ENCODE data around the gene MFSD11. TPM values are rescaled to one million over a fixed set of nuclear protein-coding genes. Genes with fewer than 3 reads are reported as not detected.
"Not testable (repeated sequence)": the region's sequence is repeated elsewhere in the genome, so short reads cannot be mapped to it uniquely, and the experiment has no call there.

MFSD11 gene
- total RNA-seq, 2 experiments from 2014 or later: 55.1 to 63.1 TPM

DNA sequence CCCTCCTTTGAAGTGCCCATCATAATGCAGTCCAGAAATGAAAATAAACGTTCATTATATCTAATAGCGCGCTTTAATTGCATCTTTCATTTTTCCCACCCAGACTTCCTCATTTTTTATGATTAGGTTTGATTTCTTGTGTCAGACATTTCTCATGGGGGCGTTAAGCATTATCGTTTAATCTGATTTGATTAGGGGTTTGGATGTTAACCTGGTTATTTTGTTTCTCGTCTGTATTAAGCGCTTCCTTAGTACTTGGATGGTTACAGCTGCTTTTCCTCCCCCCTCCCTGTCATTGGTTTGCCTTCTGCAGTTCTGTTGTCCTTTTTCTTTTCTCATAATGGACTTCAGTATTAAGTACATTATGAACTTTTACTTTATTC is 540 bp downstream of the MFSD11 start:
- H3K9me3 ChIP-seq (ENCODE audit: low read length): no peaks in the 10 kb centered on the region
- TF ChIP-seq, protein P1, sequence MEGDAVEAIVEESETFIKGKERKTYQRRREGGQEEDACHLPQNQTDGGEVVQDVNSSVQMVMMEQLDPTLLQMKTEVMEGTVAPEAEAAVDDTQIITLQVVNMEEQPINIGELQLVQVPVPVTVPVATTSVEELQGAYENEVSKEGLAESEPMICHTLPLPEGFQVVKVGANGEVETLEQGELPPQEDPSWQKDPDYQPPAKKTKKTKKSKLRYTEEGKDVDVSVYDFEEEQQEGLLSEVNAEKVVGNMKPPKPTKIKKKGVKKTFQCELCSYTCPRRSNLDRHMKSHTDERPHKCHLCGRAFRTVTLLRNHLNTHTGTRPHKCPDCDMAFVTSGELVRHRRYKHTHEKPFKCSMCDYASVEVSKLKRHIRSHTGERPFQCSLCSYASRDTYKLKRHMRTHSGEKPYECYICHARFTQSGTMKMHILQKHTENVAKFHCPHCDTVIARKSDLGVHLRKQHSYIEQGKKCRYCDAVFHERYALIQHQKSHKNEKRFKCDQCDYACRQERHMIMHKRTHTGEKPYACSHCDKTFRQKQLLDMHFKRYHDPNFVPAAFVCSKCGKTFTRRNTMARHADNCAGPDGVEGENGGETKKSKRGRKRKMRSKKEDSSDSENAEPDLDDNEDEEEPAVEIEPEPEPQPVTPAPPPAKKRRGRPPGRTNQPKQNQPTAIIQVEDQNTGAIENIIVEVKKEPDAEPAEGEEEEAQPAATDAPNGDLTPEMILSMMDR (conservative IDR thresholded peaks at IDR 0.05; ENCODE audit: low read length): no peak; the same call in 1 of the 2 replicates
- TF ChIP-seq EZH2phosphoT487 (IDR thresholded peaks at IDR 0.05; ENCODE audit: borderline replicate concordance, low read depth, low read length): no peak
- ChIA-PET POLR2A (interaction anchor here (0.6 to 2.6 kb wide), 8 partner anchors 10 to 101 kb away, joined by 3 to 12 read pairs (median 4); no protein-coding TSS in a partner anchor), CTCF (ENCODE audit: unreplicated experiment) (interaction anchor here (1.1 kb wide), 1 partner anchor 11 kb away, joined by 3 read pairs; the partner anchor contains the start of gene METTL23)
- DNase-seq (ENCODE audit: low spot score): peak; percentile 28
- TSS peak; percentile 52 for BruUV-seq (replicated peaks)
- H3K79me2 ChIP-seq (ENCODE audit: insufficient read depth, low read depth, low read length): peaks cover 68% of the 10 kb centered on the region
- peaks cover 40% of the 10 kb centered on the region for H3K4me1 ChIP-seq (ENCODE audit: insufficient read depth, low read length, poor library complexity, severe bottlenecking)
- peak overlapping the region; percentile 44; the same call in 1 of the 2 replicates for H2AFZ ChIP-seq (ENCODE audit: low read length)
- H3K36me3 ChIP-seq (ENCODE audit: insufficient read depth, low read length): peaks cover 69% of the 10 kb centered on the region
- H3K4me3 ChIP-seq (ENCODE audit: low read depth, low read length, poor library complexity, severe bottlenecking): peak overlapping the region; percentile 77
- peak overlapping the region; percentile 92 for H3K27ac ChIP-seq (ENCODE audit: low read depth, low read length, poor library complexity, severe bottlenecking)
- intact Hi-C loops (cut with micrococcal nuclease; ENCODE audit: unreplicated experiment): loop anchor here (5.0 to 10.0 kb wide), 4 partner anchors 349 to 1074 kb away; partner anchors contain the start of genes RECQL5, SAP30BP and SEC14L1
- peaks cover 27% of the 10 kb centered on the region for H4K20me1 ChIP-seq (ENCODE audit: insufficient read depth, low read length)
- peak overlapping the region; percentile 89 for H3K4me2 ChIP-seq (ENCODE audit: low read length)
- H3K9me2 ChIP-seq (ENCODE audit: insufficient read depth, low read length): no peaks in the 10 kb centered on the region

DNA sequence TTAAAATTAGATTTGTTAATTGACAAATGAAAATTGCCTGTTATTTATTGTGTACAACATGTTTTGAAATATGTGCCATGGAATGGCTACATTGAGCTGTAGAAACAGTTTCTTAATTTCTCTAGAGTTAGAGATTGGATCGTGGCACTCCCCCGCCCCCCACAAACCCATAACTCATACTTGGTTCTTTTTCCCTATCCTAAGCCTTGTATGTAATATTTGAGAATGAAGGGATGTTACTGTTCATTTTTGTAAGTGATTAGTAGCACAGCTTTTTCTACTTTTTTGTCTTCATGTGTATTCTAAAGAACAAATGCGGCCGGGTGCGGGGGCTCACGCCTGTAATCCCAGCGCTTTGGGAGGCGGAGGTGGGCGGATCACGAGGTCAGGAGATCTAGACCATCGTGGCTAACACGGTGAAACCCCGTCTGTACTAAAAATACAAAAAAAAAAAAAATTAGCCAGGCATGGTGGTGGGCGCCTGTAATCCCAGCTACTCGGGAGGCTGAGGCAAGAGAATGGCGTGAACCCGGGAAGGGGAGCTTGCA is 1.7 kb downstream of the MFSD11 start:
- BruUV-seq (replicated peaks); H3K9me2 ChIP-seq (ENCODE audit: insufficient read depth, low read length); DNase-seq (ENCODE audit: low spot score); H3K27ac ChIP-seq (ENCODE audit: low read depth, low read length, poor library complexity, severe bottlenecking); H3K9me3 ChIP-seq (ENCODE audit: low read length); H2AFZ ChIP-seq (ENCODE audit: low read length): not testable (repeated sequence)
- Histone ChIP-seq H3K36me3 (ENCODE audit: insufficient read depth, low read length) (peaks cover 69% of the 10 kb centered on the region), H3K4me1 (ENCODE audit: insufficient read depth, low read length, poor library complexity, severe bottlenecking) (peaks cover 29% of the 10 kb centered on the region), H4K20me1 (ENCODE audit: insufficient read depth, low read length) (peaks cover 15% of the 10 kb centered on the region), H3K79me2 (ENCODE audit: insufficient read depth, low read depth, low read length) (peaks cover 56% of the 10 kb centered on the region), H3K4me2 (ENCODE audit: low read length) (peak overlapping the region; percentile 89), H3K4me3 (ENCODE audit: low read depth, low read length, poor library complexity, severe bottlenecking) (peak overlapping the region; percentile 77)
- intact Hi-C loops (cut with micrococcal nuclease; ENCODE audit: unreplicated experiment): loop anchor here (5.0 to 10.0 kb wide), 4 partner anchors 348 to 1075 kb away; partner anchors contain the start of genes RECQL5, SAP30BP and SEC14L1
- CTCF ChIA-PET (ENCODE audit: unreplicated experiment): interaction anchor here (0.6 kb wide), 1 partner anchor 586 kb away, joined by 4 read pairs; no protein-coding TSS in a partner anchor
- POLR2A ChIA-PET: interaction anchor here (0.5 to 2.0 kb wide), 6 partner anchors 9 to 80 kb away, joined by 3 to 9 read pairs (median 4); no protein-coding TSS in a partner anchor

DNA sequence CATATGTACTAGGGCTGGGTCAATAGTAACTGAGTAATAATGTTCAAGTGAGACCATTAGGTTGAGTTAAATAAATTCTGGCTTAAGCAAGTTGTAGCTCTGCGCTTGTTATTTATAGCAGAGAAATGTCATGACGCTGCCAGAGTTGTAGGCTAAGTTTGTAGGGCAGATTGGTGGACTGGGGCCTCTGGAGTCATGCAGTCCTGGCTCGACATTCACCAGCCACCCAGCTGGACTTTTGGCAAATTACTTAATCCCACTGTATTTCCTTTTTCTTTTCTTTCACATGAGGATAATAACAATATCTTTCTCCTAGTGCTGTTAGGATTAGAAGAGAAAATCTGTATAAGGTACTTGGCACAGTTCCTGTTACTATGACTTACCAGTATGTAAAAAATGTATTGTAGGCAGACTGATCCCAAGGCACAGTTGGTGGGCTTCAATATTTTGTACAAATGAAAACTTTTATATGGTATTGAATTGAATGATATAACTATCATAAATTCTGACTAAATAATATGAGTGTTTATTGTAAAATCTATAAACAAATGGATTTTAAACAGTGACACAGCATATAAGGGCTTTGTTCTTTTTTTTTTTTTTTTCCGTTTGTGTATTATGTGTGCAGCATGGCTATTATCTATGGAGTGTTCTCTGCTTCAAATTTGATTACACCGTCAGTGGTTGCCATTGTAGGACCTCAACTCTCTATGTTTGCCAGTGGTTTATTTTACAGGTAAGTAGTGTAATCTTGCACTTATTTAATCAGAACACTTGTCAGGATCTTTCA is 2.6 kb downstream of the MFSD11 start:
- H3K4me1 ChIP-seq (ENCODE audit: insufficient read depth, low read length, poor library complexity, severe bottlenecking): peaks cover 25% of the 10 kb centered on the region
- BruUV-seq (replicated peaks): no TSS peak
- ChIA-PET CTCF (ENCODE audit: unreplicated experiment) (no interaction called here), POLR2A (interaction anchor here (1.4 kb wide), 1 partner anchor 13 kb away, joined by 4 read pairs; no protein-coding TSS in a partner anchor)
- H3K4me2 ChIP-seq (ENCODE audit: low read length): peak overlapping the region; percentile 32
- no peaks in the 10 kb centered on the region for H3K9me3 ChIP-seq (ENCODE audit: low read length)
- peaks cover 7% of the 10 kb centered on the region for H4K20me1 ChIP-seq (ENCODE audit: insufficient read depth, low read length)
- H2AFZ ChIP-seq (ENCODE audit: low read length): no peak overlapping the region
- peaks cover 47% of the 10 kb centered on the region for H3K79me2 ChIP-seq (ENCODE audit: insufficient read depth, low read depth, low read length)
- H3K9me2 ChIP-seq (ENCODE audit: insufficient read depth, low read length): no peaks in the 10 kb centered on the region
- TF ChIP-seq EZH2phosphoT487 (IDR thresholded peaks at IDR 0.05; ENCODE audit: borderline replicate concordance, low read depth, low read length): no peak
- TF ChIP-seq, protein P1 (conservative IDR thresholded peaks at IDR 0.05; ENCODE audit: low read length): no peak
- H3K27ac ChIP-seq (ENCODE audit: low read depth, low read length, poor library complexity, severe bottlenecking): no peak overlapping the region
- no peak overlapping the region for H3K4me3 ChIP-seq (ENCODE audit: low read depth, low read length, poor library complexity, severe bottlenecking)
- peaks cover 69% of the 10 kb centered on the region for H3K36me3 ChIP-seq (ENCODE audit: insufficient read depth, low read length)
- intact Hi-C loops (cut with micrococcal nuclease; ENCODE audit: unreplicated experiment): no loop called here
- DNase-seq (ENCODE audit: low spot score): no peak
